OCI-LY7 (cell line): ENCODE data around the gene REC114.

Source experiments
- EZH2phosphoT487 ChIP-seq: fragments of 200-600 bp; sonication (generic); IDR thresholded peaks from 2 replicates; pipeline ENCODE4 v1.6.1; 2018; ENCODE audit warnings: low read depth, borderline replicate concordance, mild to moderate bottlenecking, mixed run types, antibody characterized with exemption, low read length, moderate library complexity, mixed read lengths
- TF ChIP-seq, protein P1 (sequence below): fragments of 200-600 bp; sonication (generic); conservative IDR thresholded peaks from 2 replicates; pipeline ENCODE4 v1.5.1; 2014; ENCODE audit warnings: mild to moderate bottlenecking, antibody characterized with exemption, low read length, moderate library complexity, mixed read lengths

- TF ChIP-seq, protein P1, sequence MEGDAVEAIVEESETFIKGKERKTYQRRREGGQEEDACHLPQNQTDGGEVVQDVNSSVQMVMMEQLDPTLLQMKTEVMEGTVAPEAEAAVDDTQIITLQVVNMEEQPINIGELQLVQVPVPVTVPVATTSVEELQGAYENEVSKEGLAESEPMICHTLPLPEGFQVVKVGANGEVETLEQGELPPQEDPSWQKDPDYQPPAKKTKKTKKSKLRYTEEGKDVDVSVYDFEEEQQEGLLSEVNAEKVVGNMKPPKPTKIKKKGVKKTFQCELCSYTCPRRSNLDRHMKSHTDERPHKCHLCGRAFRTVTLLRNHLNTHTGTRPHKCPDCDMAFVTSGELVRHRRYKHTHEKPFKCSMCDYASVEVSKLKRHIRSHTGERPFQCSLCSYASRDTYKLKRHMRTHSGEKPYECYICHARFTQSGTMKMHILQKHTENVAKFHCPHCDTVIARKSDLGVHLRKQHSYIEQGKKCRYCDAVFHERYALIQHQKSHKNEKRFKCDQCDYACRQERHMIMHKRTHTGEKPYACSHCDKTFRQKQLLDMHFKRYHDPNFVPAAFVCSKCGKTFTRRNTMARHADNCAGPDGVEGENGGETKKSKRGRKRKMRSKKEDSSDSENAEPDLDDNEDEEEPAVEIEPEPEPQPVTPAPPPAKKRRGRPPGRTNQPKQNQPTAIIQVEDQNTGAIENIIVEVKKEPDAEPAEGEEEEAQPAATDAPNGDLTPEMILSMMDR, result no peak
- no peak for TF ChIP-seq EZH2phosphoT487
Observed at GRCh38 chr15:73518876-73519733, 76.1 kb downstream of the REC114 start.
